Measurements from ENCODE around the gene TTC33. TPM values are rescaled to one million over a fixed set of nuclear protein-coding genes. Genes with fewer than 3 reads are reported as not detected.
"Not testable (repeated sequence)": the region's sequence is repeated elsewhere in the genome, so short reads cannot be mapped to it uniquely, and the experiment has no call there.

Gene TTC33
- total and polyA plus RNA-seq, 2 of the 13 experiments (the other 11 are each of a cell fraction or from before 2014, with no cell fraction given), result 4.5 to 20.0 TPM

DNA sequence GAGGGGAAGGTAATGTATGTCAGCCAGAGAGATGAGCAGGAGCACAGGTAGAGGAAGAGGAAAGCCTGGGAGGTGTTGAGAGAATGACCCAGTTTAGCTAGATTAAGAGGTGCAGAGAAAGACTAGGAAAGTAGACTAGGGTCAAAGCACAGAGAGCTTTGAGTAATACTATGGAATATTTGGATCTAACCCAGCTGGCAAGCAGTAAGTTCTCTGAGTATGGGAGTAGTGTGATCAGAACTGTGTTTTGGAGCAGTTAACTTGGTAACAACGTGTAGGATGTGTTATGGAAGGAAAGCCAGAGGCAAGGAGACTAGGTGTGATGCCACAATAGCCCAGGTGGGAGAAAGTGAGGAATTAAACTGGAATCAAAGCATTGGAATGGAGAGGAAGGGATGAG, 160.9 kb downstream of the TTC33 start (continued):
- TF ChIP-seq ATF4 (CRISPR knock-in tag; IDR thresholded peaks at IDR 0.05) (no peak), IKZF1 (IDR thresholded peaks at IDR 0.05) (no peak), KLF9 (CRISPR knock-in tag; IDR thresholded peaks at IDR 0.05; ENCODE audit: low read depth) (no peak), REPIN1 (CRISPR knock-in tag; IDR thresholded peaks at IDR 0.05; ENCODE audit: borderline replicate concordance, low read depth) (no peak), ISL2 (CRISPR knock-in tag; IDR thresholded peaks at IDR 0.05) (no peak), NFAT5 (CRISPR knock-in tag; IDR thresholded peaks at IDR 0.05) (no peak)

DNA sequence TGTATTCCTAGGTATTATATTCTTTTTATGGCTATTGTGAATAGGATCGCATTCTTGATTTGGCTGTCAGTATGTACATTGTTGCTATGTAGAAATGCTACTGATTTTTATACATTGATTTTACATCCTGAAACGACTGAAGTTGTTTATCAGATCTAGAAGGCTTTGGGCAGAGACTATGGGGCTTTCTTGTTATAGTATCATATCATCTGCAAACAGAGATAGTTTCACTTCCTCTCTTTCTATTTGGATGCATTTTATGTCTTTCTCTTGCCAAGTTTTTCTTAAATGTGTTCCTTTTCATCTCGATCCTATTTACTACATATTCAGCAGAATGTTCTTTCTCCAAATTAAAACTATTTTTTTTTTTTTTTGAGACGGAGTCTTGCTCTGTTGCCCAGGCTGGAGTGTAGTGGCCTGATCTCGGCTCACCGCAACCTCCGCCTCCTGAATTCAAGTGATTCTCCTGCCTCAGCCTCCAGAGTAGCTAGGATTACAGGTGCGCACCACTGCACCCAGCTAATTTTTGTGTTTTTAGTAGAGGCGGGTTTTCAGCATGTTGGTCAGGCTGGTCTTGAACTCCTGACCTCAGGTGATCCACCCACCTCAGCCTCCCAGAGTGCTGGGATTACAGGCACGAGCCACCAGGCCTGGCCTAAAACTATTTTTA, 163.9 kb downstream of the TTC33 start:
- H3K27me3 ChIP-seq (ENCODE audit: control insufficient read depth in 1 of 2, insufficient read depth in 2 of 2, low read length in 2 of 2); CTCF ChIA-PET (ENCODE audit: low intra/inter-chr PET ratio, low total read pairs); H3K4me2 ChIP-seq (ENCODE audit: low read depth, low read length); H3K9ac ChIP-seq (ENCODE audit: insufficient read depth, low read depth, low read length); H2AFZ ChIP-seq (ENCODE audit: low read length); H4K20me1 ChIP-seq (ENCODE audit: insufficient read depth, low read length); ATAC-seq; H3K79me2 ChIP-seq (ENCODE audit: insufficient read depth, low read length); H3K36me3 ChIP-seq (replicated peaks in 1 of 2; ENCODE audit: control insufficient read depth in 1 of 2, insufficient read depth in 2 of 2, low read length in 2 of 2); H3K9me3 ChIP-seq (ENCODE audit: low read length); FAIRE-seq; BruUV-seq (replicated peaks); H3K4me1 ChIP-seq (ENCODE audit: insufficient read depth, low read length); POLR2A ChIA-PET; H3K27ac ChIP-seq (ENCODE audit: extremely low read length, insufficient read depth, low read length); DNase-seq (ENCODE audit: low spot score); H3K4me3 ChIP-seq (replicated peaks in 1 of 3; ENCODE audit: insufficient read depth in 1 of 3, low read depth in 2 of 3, low read length in 3 of 3); intact Hi-C loops (cut with micrococcal nuclease; ENCODE audit: unreplicated experiment); in situ Hi-C loops (cut with HindIII; ENCODE audit: extremely low pct_ligation_motif_present, low pct_unique_long_range_greater_than_20kb): not testable (repeated sequence)
- WGBS (ENCODE audit: low lambda C conversion rate), result 60% methylated on average over 10 of the region's 10 CpGs
